GM12878 (cell line): ENCODE results near the gene MAZ. TPM values are rescaled to one million over a fixed set of nuclear protein-coding genes. Genes with fewer than 3 reads are reported as not detected.

ENCODE experiments used
- ATAC-seq: fragments of 200-7000 bp; cut with Tn5 transposase; 3 replicates; pipeline ENCODE4 v1.9.1; 2020; ENCODE audit warnings: mild to moderate bottlenecking, moderate library complexity
- BruUV-seq: library from RNA; stranded (reverse); fragments of 400-500 nt; replicated peaks from 2 replicates; lab custom pipeline; 2021; lab: Mats Ljungman, UMichigan
- CTCF ChIA-PET: fragments of 300-600 bp; sonication (Branson Sonifier 250); formaldehyde crosslinking; extraction: SDS; loops from one replicate; lab custom pipeline; 2021; ENCODE audit warnings: inconsistent platforms; lab: Yijun Ruan, JAX
- POLR2A ChIA-PET: fragments of 350-600 bp; formaldehyde crosslinking; extraction: SDS; loops from one replicate; lab custom pipeline; 2021; ENCODE audit warnings: inconsistent platforms; lab: Charles Lee
- RAD21 ChIA-PET: fragments of 300-600 bp; sonication (Branson Sonifier 250); formaldehyde crosslinking; loops from one replicate; lab custom pipeline; 2023; ENCODE audit warnings: antibody characterized with exemption; ENCODE audit not compliant: unreplicated experiment; lab: Charles Lee
- SMC1A ChIA-PET: fragments of 300-600 bp; sonication (Branson Sonifier 250); formaldehyde crosslinking; loops from one replicate; lab custom pipeline; 2023; ENCODE audit not compliant: unreplicated experiment, uncharacterized antibody; lab: Charles Lee
- DNase-seq: peaks from one replicate; pipeline ENCODE4 v3.0.0-alpha.2; 2011; ENCODE audit warnings: low read depth, low spot score
- FAIRE-seq: peaks from 3 replicates; lab custom pipeline; 2011; peaks lifted over from hg19 to GRCh38; lab: Jason Lieb, UNC
- H2AFZ ChIP-seq: 2 replicates; pipeline ENCODE4 v1.6.0; 2011; ENCODE audit warnings: low read depth, low read length, control low read depth; ENCODE audit not compliant: control insufficient read depth
- H3K27ac ChIP-seq: 2 replicates; pipeline ENCODE4 v1.5.1; 2011; ENCODE audit warnings: control low read depth; ENCODE audit not compliant: control insufficient read depth, insufficient read depth
- H3K27me3 ChIP-seq, 2 experiments: replicated peaks in 1 of 2; 2 replicates each; pipeline versions ENCODE4 v1.6.0 to v1.6.1; 2011; ENCODE audit warnings: low read length in 1 of 2; ENCODE audit not compliant: control insufficient read depth in 2 of 2, insufficient read depth in 2 of 2
- H3K36me3 ChIP-seq, 2 experiments: 2 replicates each; pipeline ENCODE4 v1.5.1; 2011; ENCODE audit warnings: low read length in 1 of 2; ENCODE audit not compliant: control insufficient read depth in 2 of 2, insufficient read depth in 2 of 2
- H3K4me1 ChIP-seq: 2 replicates; pipeline ENCODE4 v1.6.1; 2011; ENCODE audit warnings: mild to moderate bottlenecking, low read length, moderate library complexity, mixed read lengths; ENCODE audit not compliant: control insufficient read depth, insufficient read depth
- H3K4me2 ChIP-seq: 2 replicates; pipeline ENCODE4 v1.6.0; 2011; ENCODE audit warnings: control low read depth; ENCODE audit not compliant: control insufficient read depth, insufficient read depth
- H3K4me3 ChIP-seq: fragments of 200-600 bp; sonication (generic); 2 replicates; pipeline ENCODE4 v1.5.1; 2016
- H3K79me2 ChIP-seq: 2 replicates; pipeline ENCODE4 v1.6.0; 2011; ENCODE audit warnings: low read length; ENCODE audit not compliant: control insufficient read depth, insufficient read depth
- H3K9ac ChIP-seq: 2 replicates; pipeline ENCODE4 v1.8.0; 2011; ENCODE audit warnings: low read length, control low read depth, mixed read lengths; ENCODE audit not compliant: control insufficient read depth, insufficient read depth
- H3K9me3 ChIP-seq: replicated peaks from 3 replicates; pipeline ENCODE4 v1.5.1; 2011; ENCODE audit warnings: mild to moderate bottlenecking, low read length; ENCODE audit not compliant: control insufficient read depth, insufficient read depth
- H4K20me1 ChIP-seq: 2 replicates; pipeline ENCODE4 v1.6.0; 2011; ENCODE audit not compliant: control insufficient read depth, insufficient read depth
- ASH2L ChIP-seq: fragments of 300-600, 200-600 bp; sonication (generic); IDR thresholded peaks from 2 replicates; pipeline ENCODE4 v1.6.1; 2017; ENCODE audit warnings: low read depth, mild to moderate bottlenecking, borderline replicate concordance
- ATF7 ChIP-seq: fragments of 450-650 bp; IDR thresholded peaks from 2 replicates; pipeline ENCODE4 v1.6.1; 2016; ENCODE audit warnings: low read depth, mild to moderate bottlenecking
- CBX3 ChIP-seq: fragments of 200-600 bp; sonication (generic); IDR thresholded peaks from 2 replicates; pipeline ENCODE4 v1.6.1; 2016; ENCODE audit warnings: low read depth, borderline replicate concordance
- EED ChIP-seq: sonication (generic); IDR thresholded peaks from 2 replicates; pipeline ENCODE4 v1.6.1; 2016; ENCODE audit warnings: antibody characterized with exemption, low read depth
- ESRRA ChIP-seq: IDR thresholded peaks from 2 replicates; pipeline ENCODE4 v1.6.1; 2012; ENCODE audit warnings: mild to moderate bottlenecking, low read length, improper control_type of control experiment
- EZH2 ChIP-seq: IDR thresholded peaks from 2 replicates; pipeline ENCODE4 v1.6.1; 2012; ENCODE audit warnings: low read depth, mild to moderate bottlenecking, control low read depth, inconsistent platforms, low read length, borderline replicate concordance; ENCODE audit not compliant: control insufficient read depth
- IKZF1 ChIP-seq: fragments of 450-650 bp; conservative IDR thresholded peaks from 2 replicates; pipeline ENCODE4 v1.6.1; 2017; ENCODE audit warnings: antibody characterized with exemption, mild to moderate bottlenecking
- NFIC ChIP-seq: IDR thresholded peaks from 2 replicates; pipeline ENCODE4 v1.6.1; 2012; ENCODE audit warnings: low read depth, mild to moderate bottlenecking, inconsistent platforms, low read length, moderate library complexity
- NR2C2 ChIP-seq: IDR thresholded peaks from 2 replicates; pipeline ENCODE4 v1.6.1; 2011; ENCODE audit warnings: borderline replicate concordance, low read depth; ENCODE audit not compliant: control insufficient read depth, insufficient read length
- RBBP5 ChIP-seq: fragments of 200-600 bp; sonication (generic); conservative IDR thresholded peaks from 2 replicates; pipeline ENCODE4 v1.6.1; 2016
- ZZZ3 ChIP-seq: IDR thresholded peaks from 2 replicates; pipeline ENCODE4 v1.6.1; 2011; ENCODE audit warnings: low read depth; ENCODE audit not compliant: control insufficient read depth, insufficient read length
- WGBS: methylation state at CpG from one replicate; pipeline ENCODE4 v1.1.6; 2016; ENCODE audit warnings: low lambda C conversion rate; ENCODE audit not compliant: insufficient replicate concordance, insufficient coverage; ENCODE audit errors: missing lambda C conversion rate; 5-methylcytosine and 5-hydroxymethylcytosine counted together
- in situ Hi-C: fragments of 300-500 bp; cut with MboI; formaldehyde crosslinking; loops from 9 replicates; pipeline ENCODE4 v1.14.3; 2018; ENCODE audit warnings: mixed read lengths
- intact Hi-C: fragments of 100-400 bp; cut with micrococcal nuclease; formaldehyde crosslinking; loops from one replicate; pipeline ENCODE4 v1.14.2; 2022; ENCODE audit not compliant: unreplicated experiment
- polyA plus RNA-seq, 11 experiments: library from polyadenylated mRNA; depleted of rRNA in 4 of 11; unstranded in 6 of 11; stranded (reverse) in 5 of 11; fragments of >200 nt; fragmentation: Nextera tagmentation in 4 of 11; fragmentation: Illumina TruSeq in 1 of 11; extraction: Ambion mirVana in 4 of 11; extraction: Trizol in 1 of 11; gene quantifications; 1 replicate in 1 of 11; 2 replicates in 10 of 11; pipeline versions ENCODE4 v1.2.1 to v1.2.3, GENCODE V29; 2011 to 2016; ENCODE audit warnings: inconsistent platforms in 2 of 11, missing spikeins in 2 of 11, low read depth in 1 of 11
- total RNA-seq, 4 experiments: library from RNA; depleted of rRNA in 3 of 4; stranded (reverse); fragments of >200 nt in 3 of 4; fragmentation: Illumina TruSeq in 1 of 4; extraction: Trizol in 1 of 4; gene quantifications; 2 replicates each; pipeline versions ENCODE4 v1.2.1 to v1.2.3, GENCODE V29; 2013 to 2021
- TF ChIP-seq, protein P1 (sequence below): IDR thresholded peaks from 2 replicates; pipeline ENCODE4 v1.6.1; 2011; ENCODE audit warnings: low read depth, mild to moderate bottlenecking, low read length, moderate library complexity, borderline replicate concordance; ENCODE audit errors: extremely low read depth
- TF ChIP-seq, protein P2 (sequence below): fragments of 450-650 bp; IDR thresholded peaks from 2 replicates; pipeline ENCODE4 v1.6.1; 2017; ENCODE audit warnings: low read depth, mild to moderate bottlenecking, moderate library complexity
- TF ChIP-seq, protein P3 (sequence below): fragments of 450-650 bp; IDR thresholded peaks from 2 replicates; pipeline ENCODE4 v1.6.1; 2018; ENCODE audit warnings: mild to moderate bottlenecking, low read depth, moderate library complexity; ENCODE audit not compliant: partially characterized antibody
- TF ChIP-seq, protein P4 (sequence below): fragments of 450-650 bp; formaldehyde crosslinking; IDR thresholded peaks from 2 replicates; pipeline ENCODE4 v1.5.0; 2022; ENCODE audit warnings: mild to moderate bottlenecking, missing genetic modification characterization

MAZ gene
- total and polyA plus RNA-seq, 10 of the 15 experiments (the other 5 are each of a cell fraction or from before 2014, with no cell fraction given), result 23.9 to 309 (median 116) TPM

DNA sequence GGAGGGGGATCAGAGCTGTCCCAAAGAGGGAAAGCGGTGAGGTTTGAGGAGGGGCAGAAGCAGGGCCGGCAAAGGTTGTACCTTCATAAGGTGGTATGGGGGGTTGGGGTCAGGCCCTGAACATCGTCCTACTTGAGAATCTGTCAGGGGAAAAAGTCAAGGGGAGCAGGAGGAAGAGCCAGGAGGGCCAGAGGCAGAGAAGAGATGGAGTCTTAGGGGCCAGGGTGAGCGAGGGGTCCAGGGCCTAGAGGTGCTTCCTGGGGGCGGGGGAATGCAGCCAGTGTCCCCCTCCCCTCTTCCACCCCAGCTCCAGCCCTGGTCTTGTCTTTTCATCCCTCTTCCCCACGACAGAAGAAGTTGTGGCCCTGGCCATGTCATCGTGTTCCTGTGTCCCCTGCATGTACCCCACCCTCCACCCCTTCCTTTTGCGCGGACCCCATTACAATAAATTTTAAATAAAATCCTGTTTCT lies 4.4 kb downstream of the MAZ start:
- DNase-seq (no peak), FAIRE-seq (no peak), ATAC-seq (no peak)
- no peak overlapping the region for H3K27ac ChIP-seq
- TSS peak; percentile 89 for BruUV-seq
- peaks cover 30% of the 10 kb centered on the region for H3K4me1 ChIP-seq
- no peaks in the 10 kb centered on the region for H4K20me1 ChIP-seq
- in situ Hi-C loops (no loop called here), intact Hi-C loops (no loop called here)
- peak overlapping the region; percentile 85; the same call in 1 of the 2 replicates for H3K4me3 ChIP-seq
- ChIA-PET SMC1A (interaction anchor here (1.4 to 2.1 kb wide), 3 partner anchors 12 to 79 kb away, joined by 4 to 5 read pairs (median 4); no protein-coding TSS in a partner anchor), RAD21 (interaction anchor here (1.0 to 1.1 kb wide), 2 partner anchors 9 to 38 kb away, joined by 3 to 4 read pairs; partner anchors contain the start of gene MVP), CTCF (interaction anchor here (0.6 to 1.3 kb wide), 3 partner anchors 38 to 221 kb away, joined by 3 to 6 read pairs (median 3); no protein-coding TSS in a partner anchor), POLR2A (interaction anchor here (0.5 to 1.5 kb wide), 6 partner anchors 8 to 67 kb away, joined by 3 to 6 read pairs (median 3); partner anchors contain the start of gene MVP)
- H3K9me3 ChIP-seq, result no peaks in the 10 kb centered on the region
- H3K4me2 ChIP-seq, result peak overlapping the region; percentile 99
- H3K36me3 ChIP-seq, result peaks cover 7 to 13% of the 10 kb centered on the region in 2 experiments; a peak in 2 of 4 replicates
- peaks cover 27% of the 10 kb centered on the region for H3K79me2 ChIP-seq
- no peaks in the 10 kb centered on the region for H3K27me3 ChIP-seq
- 63% methylated on average over 7 of the region's 9 CpGs for WGBS
- no peak overlapping the region for H2AFZ ChIP-seq
- no peak overlapping the region for H3K9ac ChIP-seq
- TF ChIP-seq ASH2L (no peak), EZH2 (no peak), RBBP5 (no peak), IKZF1 (no peak), ESRRA (no peak), ATF7 (no peak), NR2C2 (no peak), ZZZ3 (no peak), EED (no peak), NFIC (no peak), CBX3 (no peak)
- TF ChIP-seq, protein P1, sequence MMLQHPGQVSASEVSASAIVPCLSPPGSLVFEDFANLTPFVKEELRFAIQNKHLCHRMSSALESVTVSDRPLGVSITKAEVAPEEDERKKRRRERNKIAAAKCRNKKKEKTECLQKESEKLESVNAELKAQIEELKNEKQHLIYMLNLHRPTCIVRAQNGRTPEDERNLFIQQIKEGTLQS, result no peak
- TF ChIP-seq, protein P2, sequence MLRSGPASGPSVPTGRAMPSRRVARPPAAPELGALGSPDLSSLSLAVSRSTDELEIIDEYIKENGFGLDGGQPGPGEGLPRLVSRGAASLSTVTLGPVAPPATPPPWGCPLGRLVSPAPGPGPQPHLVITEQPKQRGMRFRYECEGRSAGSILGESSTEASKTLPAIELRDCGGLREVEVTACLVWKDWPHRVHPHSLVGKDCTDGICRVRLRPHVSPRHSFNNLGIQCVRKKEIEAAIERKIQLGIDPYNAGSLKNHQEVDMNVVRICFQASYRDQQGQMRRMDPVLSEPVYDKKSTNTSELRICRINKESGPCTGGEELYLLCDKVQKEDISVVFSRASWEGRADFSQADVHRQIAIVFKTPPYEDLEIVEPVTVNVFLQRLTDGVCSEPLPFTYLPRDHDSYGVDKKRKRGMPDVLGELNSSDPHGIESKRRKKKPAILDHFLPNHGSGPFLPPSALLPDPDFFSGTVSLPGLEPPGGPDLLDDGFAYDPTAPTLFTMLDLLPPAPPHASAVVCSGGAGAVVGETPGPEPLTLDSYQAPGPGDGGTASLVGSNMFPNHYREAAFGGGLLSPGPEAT, result no peak
- TF ChIP-seq, protein P3, sequence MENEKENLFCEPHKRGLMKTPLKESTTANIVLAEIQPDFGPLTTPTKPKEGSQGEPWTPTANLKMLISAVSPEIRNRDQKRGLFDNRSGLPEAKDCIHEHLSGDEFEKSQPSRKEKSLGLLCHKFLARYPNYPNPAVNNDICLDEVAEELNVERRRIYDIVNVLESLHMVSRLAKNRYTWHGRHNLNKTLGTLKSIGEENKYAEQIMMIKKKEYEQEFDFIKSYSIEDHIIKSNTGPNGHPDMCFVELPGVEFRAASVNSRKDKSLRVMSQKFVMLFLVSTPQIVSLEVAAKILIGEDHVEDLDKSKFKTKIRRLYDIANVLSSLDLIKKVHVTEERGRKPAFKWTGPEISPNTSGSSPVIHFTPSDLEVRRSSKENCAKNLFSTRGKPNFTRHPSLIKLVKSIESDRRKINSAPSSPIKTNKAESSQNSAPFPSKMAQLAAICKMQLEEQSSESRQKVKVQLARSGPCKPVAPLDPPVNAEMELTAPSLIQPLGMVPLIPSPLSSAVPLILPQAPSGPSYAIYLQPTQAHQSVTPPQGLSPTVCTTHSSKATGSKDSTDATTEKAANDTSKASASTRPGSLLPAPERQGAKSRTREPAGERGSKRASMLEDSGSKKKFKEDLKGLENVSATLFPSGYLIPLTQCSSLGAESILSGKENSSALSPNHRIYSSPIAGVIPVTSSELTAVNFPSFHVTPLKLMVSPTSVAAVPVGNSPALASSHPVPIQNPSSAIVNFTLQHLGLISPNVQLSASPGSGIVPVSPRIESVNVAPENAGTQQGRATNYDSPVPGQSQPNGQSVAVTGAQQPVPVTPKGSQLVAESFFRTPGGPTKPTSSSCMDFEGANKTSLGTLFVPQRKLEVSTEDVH, result no peak
- TF ChIP-seq, protein P4, sequence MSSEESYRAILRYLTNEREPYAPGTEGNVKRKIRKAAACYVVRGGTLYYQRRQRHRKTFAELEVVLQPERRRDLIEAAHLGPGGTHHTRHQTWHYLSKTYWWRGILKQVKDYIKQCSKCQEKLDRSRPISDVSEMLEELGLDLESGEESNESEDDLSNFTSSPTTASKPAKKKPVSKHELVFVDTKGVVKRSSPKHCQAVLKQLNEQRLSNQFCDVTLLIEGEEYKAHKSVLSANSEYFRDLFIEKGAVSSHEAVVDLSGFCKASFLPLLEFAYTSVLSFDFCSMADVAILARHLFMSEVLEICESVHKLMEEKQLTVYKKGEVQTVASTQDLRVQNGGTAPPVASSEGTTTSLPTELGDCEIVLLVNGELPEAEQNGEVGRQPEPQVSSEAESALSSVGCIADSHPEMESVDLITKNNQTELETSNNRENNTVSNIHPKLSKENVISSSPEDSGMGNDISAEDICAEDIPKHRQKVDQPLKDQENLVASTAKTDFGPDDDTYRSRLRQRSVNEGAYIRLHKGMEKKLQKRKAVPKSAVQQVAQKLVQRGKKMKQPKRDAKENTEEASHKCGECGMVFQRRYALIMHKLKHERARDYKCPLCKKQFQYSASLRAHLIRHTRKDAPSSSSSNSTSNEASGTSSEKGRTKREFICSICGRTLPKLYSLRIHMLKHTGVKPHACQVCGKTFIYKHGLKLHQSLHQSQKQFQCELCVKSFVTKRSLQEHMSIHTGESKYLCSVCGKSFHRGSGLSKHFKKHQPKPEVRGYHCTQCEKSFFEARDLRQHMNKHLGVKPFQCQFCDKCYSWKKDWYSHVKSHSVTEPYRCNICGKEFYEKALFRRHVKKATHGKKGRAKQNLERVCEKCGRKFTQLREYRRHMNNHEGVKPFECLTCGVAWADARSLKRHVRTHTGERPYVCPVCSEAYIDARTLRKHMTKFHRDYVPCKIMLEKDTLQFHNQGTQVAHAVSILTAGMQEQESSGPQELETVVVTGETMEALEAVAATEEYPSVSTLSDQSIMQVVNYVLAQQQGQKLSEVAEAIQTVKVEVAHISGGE (CRISPR knock-in tag), result no peak
